ENCODE results near the gene INCA1. TPM values are rescaled to one million over a fixed set of nuclear protein-coding genes. Genes with fewer than 3 reads are reported as not detected.

Gene INCA1
- total RNA-seq, 2 experiments from 2014 or later: 0.42 to 0.54 TPM

GRCh38 chr17:4973256-4974114 is 23.8 kb downstream of the INCA1 start:
- POLR2A ChIA-PET: interaction anchor here (1.0 kb wide), 1 partner anchor 39 kb away, joined by 3 read pairs; no protein-coding TSS in a partner anchor
- DNase-seq (no peak), ATAC-seq (ENCODE audit: low read depth) (no peak)
- peaks cover 14% of the 10 kb centered on the region for H3K4me1 Mint-ChIP-seq
- H3K27me3 Mint-ChIP-seq: no peaks in the 10 kb centered on the region
- no peaks in the 10 kb centered on the region for H3K9me3 Mint-ChIP-seq
- no peak overlapping the region for H3K4me3 Mint-ChIP-seq
- H3K36me3 Mint-ChIP-seq: peaks cover 26% of the 10 kb centered on the region
- peak overlapping the region; percentile 52 for H3K27ac Mint-ChIP-seq

DNA sequence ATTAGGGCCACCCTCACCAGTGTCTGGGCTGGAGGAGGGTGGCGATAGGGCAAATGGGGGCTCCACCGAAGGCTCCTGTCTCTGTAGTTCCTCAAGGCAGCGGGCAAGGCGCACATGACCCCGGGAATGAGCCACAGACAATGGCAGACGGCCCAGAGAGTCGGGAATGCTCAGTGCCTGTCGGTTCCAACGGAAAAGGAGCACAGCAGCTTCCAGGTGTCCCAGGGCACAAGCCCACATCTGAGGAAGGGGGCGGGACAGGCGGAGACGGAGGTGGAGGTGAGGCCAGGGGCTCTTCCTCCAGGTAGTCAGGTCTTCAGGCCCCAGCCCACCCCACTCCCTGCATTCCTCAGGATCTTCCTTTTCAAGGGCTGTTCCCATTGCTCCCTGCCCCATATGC is 24.6 kb downstream of the INCA1 start:
- Mint-ChIP-seq H3K27ac (no peak overlapping the region), H3K36me3 (peaks cover 23% of the 10 kb centered on the region), H3K9me3 (no peaks in the 10 kb centered on the region), H3K4me3 (no peak overlapping the region), H3K27me3 (no peaks in the 10 kb centered on the region), H3K4me1 (peaks cover 14% of the 10 kb centered on the region)
- ATAC-seq (ENCODE audit: low read depth) (no peak), DNase-seq (no peak)
- POLR2A ChIA-PET: interaction anchor here (1.0 to 9.3 kb wide), 2 partner anchors 26 to 39 kb away, joined by 3 to 441 read pairs; partner anchors contain the start of genes ENO3, PFN1, RNF167 and SLC25A11

DNA sequence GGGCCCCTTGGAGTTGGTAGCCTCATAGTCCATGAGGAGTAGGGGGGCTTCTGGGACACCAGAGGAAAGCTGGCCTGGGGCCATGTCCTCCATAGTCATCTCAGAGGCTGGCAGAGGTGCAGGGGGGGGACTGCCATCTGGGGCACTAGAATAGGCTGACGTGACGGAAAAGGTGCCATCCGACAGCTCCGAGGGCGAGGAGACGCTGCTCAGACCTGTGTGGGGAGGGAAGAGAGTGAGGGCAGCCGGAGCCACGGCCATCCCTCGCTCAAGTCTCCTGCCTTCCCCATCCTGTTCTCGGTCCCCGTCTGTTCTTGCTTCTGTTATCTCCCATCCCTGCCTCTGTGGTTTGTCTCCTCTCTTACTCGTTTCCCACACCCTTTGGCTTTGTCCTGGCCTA is 25.0 kb downstream of the INCA1 start:
- DNase-seq: no peak
- Mint-ChIP-seq H3K4me1 (peaks cover 14% of the 10 kb centered on the region), H3K9me3 (no peaks in the 10 kb centered on the region), H3K36me3 (peaks cover 20% of the 10 kb centered on the region), H3K4me3 (no peak overlapping the region), H3K27me3 (no peaks in the 10 kb centered on the region), H3K27ac (no peak overlapping the region)
- POLR2A ChIA-PET: interaction anchor here (9.3 kb wide), 1 partner anchor 25 kb away, joined by 441 read pairs; the partner anchor contains the start of genes ENO3, PFN1, RNF167 and SLC25A11
- ATAC-seq (ENCODE audit: low read depth): no peak

DNA sequence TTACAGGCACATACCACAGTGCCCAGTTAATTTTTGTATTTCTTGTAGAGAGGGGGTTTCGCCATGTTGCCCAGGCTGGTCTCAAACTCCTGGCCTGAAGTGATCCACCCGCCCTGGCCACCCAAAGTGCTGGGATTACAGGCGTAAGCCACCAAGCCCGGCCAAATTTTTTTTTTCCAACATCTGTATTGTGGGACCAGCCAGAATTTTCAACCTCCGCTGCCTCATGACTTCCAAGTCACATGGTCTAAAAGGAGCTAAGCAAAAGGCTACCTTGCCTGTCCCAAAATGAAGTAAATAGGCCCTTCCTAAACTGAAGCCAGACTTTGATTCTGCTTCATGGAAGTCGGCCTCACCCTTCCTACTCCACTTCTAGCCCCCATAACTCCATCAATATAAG is 25.5 kb downstream of the INCA1 start:
- Mint-ChIP-seq H3K36me3 (peaks cover 19% of the 10 kb centered on the region), H3K4me3 (no peak overlapping the region), H3K27me3 (no peaks in the 10 kb centered on the region), H3K4me1 (peaks cover 14% of the 10 kb centered on the region), H3K9me3 (no peaks in the 10 kb centered on the region), H3K27ac (no peak overlapping the region)
- ATAC-seq (ENCODE audit: low read depth) (no peak), DNase-seq (no peak)
- POLR2A ChIA-PET: interaction anchor here (1.6 to 9.3 kb wide), 3 partner anchors 8 to 73 kb away, joined by 4 to 441 read pairs (median 15); partner anchors contain the start of genes C17orf107, ENO3, PFN1 and RNF167

DNA sequence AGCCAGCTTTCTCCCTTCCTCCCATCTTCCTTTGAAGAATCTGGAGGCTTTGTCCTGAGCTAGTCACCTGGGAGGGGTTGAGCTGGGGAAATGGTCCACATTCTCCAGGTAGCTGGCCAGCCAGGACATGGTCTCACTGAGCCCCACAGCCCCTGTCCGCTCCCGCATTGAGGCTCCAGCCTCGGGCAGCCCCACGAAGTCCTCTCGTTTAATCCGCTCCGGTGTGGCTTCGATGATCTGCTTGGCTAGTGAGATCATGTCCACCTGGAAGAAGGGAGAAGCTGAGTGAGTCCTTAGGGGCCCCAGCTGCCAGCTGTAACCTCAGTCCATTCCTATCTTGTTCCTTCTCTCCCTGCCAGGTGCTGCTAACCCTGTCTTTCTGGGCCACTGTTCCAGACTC is 27.0 kb downstream of the INCA1 start:
- DNase-seq: no peak
- Mint-ChIP-seq H3K36me3 (peaks cover 22% of the 10 kb centered on the region), H3K4me3 (no peak overlapping the region), H3K4me1 (peaks cover 24% of the 10 kb centered on the region), H3K27me3 (no peaks in the 10 kb centered on the region), H3K27ac (peak overlapping the region; percentile 65), H3K9me3 (no peaks in the 10 kb centered on the region)
- POLR2A ChIA-PET: interaction anchor here (1.6 to 9.3 kb wide), 3 partner anchors 9 to 71 kb away, joined by 4 to 441 read pairs (median 15); partner anchors contain the start of genes C17orf107, ENO3, PFN1 and RNF167
- no peak for ATAC-seq (ENCODE audit: low read depth)

DNA sequence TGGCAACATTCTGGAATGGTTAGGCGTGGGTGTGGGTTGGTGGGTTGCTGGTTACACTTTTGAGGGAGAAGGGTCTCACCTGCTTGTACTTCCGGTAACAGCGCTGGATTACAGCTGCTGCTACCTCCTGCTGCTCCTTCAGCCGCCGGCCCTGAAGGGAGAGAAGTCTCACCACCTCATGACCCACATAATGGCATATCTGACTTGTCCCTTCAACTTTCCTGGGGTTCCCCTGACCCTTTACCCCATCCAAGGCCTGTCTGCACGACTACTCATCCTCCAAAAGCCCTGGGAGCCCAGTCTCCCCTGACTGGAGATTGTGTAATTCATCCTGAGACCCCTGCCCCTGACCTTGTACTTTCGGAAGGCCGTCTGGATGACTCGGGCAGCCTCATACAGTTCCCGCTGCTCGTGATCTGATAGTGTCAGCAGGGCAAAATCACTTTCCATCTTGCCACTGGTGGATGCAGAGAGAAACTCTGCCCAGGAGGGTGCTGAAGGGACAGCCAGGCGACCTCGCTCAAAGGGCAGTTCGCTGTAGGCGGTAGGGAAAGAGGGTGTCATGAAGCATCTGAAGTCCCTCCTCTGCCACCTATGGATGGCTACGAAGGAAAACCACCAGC is 27.7 kb downstream of the INCA1 start:
- Mint-ChIP-seq H3K36me3 (peaks cover 23% of the 10 kb centered on the region), H3K4me3 (no peak overlapping the region), H3K27ac (no peak overlapping the region), H3K4me1 (peaks cover 25% of the 10 kb centered on the region), H3K9me3 (no peaks in the 10 kb centered on the region), H3K27me3 (no peaks in the 10 kb centered on the region)
- POLR2A ChIA-PET: interaction anchor here (1.0 to 9.3 kb wide), 3 partner anchors 10 to 23 kb away, joined by 5 to 441 read pairs (median 15); partner anchors contain the start of genes ENO3, PFN1, RNF167 and SLC25A11
- DNase-seq: no peak
- no peak for ATAC-seq (ENCODE audit: low read depth)

DNA sequence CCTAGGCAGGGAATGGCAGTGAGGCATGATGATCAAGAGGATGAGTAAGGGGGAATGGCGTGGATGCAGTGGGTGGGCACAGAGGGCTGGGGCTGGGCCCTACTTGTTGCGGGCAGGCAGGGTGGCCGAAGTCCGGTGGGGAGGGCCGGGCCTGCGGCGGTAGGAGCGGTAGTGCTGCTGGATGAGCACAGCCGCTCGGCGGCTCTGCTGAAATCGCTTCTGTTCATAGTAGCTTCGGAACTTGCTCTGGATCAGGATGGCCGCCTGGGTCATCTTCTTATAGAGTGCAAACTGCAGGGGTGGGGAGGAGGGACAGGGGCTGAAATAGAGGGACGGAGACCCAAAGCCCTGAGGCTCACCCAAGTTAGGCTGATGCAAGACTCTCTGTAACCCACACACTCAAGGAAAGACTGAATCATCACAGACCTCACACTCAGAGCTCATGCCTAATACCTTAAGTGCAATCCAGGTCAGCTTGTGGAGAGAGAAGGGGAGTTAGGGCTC is 28.2 kb downstream of the INCA1 start:
- no peak for ATAC-seq (ENCODE audit: low read depth)
- Mint-ChIP-seq H3K27ac (no peak overlapping the region), H3K4me1 (peaks cover 22% of the 10 kb centered on the region), H3K27me3 (no peaks in the 10 kb centered on the region), H3K9me3 (no peaks in the 10 kb centered on the region), H3K4me3 (no peak overlapping the region), H3K36me3 (peaks cover 23% of the 10 kb centered on the region)
- POLR2A ChIA-PET: interaction anchor here (0.5 to 9.3 kb wide), 5 partner anchors 10 to 259 kb away, joined by 3 to 441 read pairs (median 7); partner anchors contain the start of genes ARRB2, ENO3, PFN1 and RNF167
- DNase-seq: peak; percentile 44

GRCh38 chr17:4968486-4969046 is 28.8 kb downstream of the INCA1 start:
- peaks cover 20% of the 10 kb centered on the region for H3K36me3 Mint-ChIP-seq
- no peaks in the 10 kb centered on the region for H3K27me3 Mint-ChIP-seq
- POLR2A ChIA-PET: interaction anchor here (0.5 to 9.3 kb wide), 9 partner anchors 12 to 258 kb away, joined by 3 to 441 read pairs (median 7); partner anchors contain the start of genes ARRB2, CAMTA2, ENO3 and INCA1
- no peak overlapping the region for H3K27ac Mint-ChIP-seq
- no peak for DNase-seq
- no peak overlapping the region for H3K4me3 Mint-ChIP-seq
- no peak for ATAC-seq (ENCODE audit: low read depth)
- no peaks in the 10 kb centered on the region for H3K9me3 Mint-ChIP-seq
- peaks cover 17% of the 10 kb centered on the region for H3K4me1 Mint-ChIP-seq

GRCh38 chr17:4967539-4968485 is 29.5 kb downstream of the INCA1 start, which contains the start of gene SPAG7:
TSS of gene SPAG7 (minus strand) at chr17:4967817. CDS start at chr17:4967804, 13 bp downstream.
- DNase-seq: peak; percentile 96
- no peak within 1 kb of the TSS for H3K4me3 Mint-ChIP-seq
- no peak within 1 kb of the TSS for H3K27ac Mint-ChIP-seq
- POLR2A ChIA-PET: interaction anchor here (0.8 to 9.3 kb wide), 17 partner anchors 11 to 257 kb away, joined by 3 to 441 read pairs (median 4); partner anchors contain the start of genes ARRB2, C17orf107, CAMTA2 and CHRNE
- H3K4me1 Mint-ChIP-seq: peaks cover 17% of the 10 kb centered on the region
- no peaks in the 10 kb centered on the region for H3K27me3 Mint-ChIP-seq
- no peaks in the 10 kb centered on the region for H3K9me3 Mint-ChIP-seq
- H3K36me3 Mint-ChIP-seq: peaks cover 17% of the 10 kb centered on the region
- ATAC-seq (ENCODE audit: low read depth): peak; percentile 62

DNA sequence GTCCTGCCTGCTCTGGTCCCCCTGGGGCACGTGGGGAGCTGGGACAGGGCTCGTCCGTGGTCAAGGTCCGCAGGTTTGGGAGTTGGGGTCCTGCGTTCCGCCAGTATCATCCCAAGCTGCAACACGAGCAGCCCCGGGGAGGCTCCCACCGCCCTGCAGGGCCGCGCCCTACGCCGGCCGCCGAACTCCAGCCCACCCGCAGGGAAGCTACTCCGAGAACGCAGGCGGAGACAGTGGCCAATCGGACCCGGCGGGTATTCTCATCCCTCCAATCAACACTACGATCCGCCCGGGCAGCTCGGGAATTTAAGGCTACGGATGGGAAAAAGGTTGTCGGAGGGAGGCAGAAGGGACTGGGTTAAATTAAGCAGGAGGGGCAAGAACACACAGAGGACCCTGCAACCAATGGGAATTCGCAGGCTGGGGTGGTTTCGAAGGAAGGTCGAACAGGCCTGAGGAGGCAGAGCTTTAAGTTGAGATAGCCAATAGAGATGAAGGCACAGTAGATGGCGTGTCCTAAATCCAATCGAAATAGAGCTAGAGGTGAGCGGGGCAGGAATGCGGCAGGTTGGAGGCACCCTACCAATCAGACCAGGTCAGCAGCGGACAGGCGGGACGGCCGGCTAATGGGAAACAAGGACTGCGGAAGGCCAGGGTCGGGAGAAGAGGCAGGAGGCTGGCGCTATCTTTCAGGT is 30.3 kb downstream of the INCA1 start:
- H3K9me3 Mint-ChIP-seq: no peaks in the 10 kb centered on the region
- DNase-seq (peak; percentile 76), ATAC-seq (ENCODE audit: low read depth) (peak; percentile 91)
- no peak overlapping the region for H3K4me3 Mint-ChIP-seq
- POLR2A ChIA-PET: interaction anchor here (0.8 to 9.3 kb wide), 15 partner anchors 10 to 112 kb away, joined by 3 to 441 read pairs (median 5); partner anchors contain the start of genes C17orf107, CAMTA2, CHRNE and ENO3
- H3K36me3 Mint-ChIP-seq: peaks cover 17% of the 10 kb centered on the region
- peaks cover 17% of the 10 kb centered on the region for H3K4me1 Mint-ChIP-seq
- no peaks in the 10 kb centered on the region for H3K27me3 Mint-ChIP-seq
- H3K27ac Mint-ChIP-seq: no peak overlapping the region

- Mint-ChIP-seq H3K27me3 (no peaks in the 10 kb centered on the region), H3K27ac (peak overlapping the region; percentile 55), H3K36me3 (peaks cover 13% of the 10 kb centered on the region), H3K4me1 (peaks cover 11% of the 10 kb centered on the region), H3K4me3 (peak overlapping the region; percentile 20), H3K9me3 (no peaks in the 10 kb centered on the region)
- ATAC-seq (ENCODE audit: low read depth) (no peak), DNase-seq (no peak)
- POLR2A ChIA-PET: interaction anchor here (0.5 to 9.3 kb wide), 3 partner anchors 8 to 822 kb away, joined by 6 to 441 read pairs (median 17); partner anchors contain the start of genes CYB5D2, ENO3, PFN1 and RNF167
Measured at GRCh38 chr17:4965311-4965986, 31.9 kb downstream of the INCA1 start.

Data from activated naive CD8-positive, alpha-beta T cell treated with anti-CD3 and anti-CD28 coated beads, Interleukin-2, amount 10 ng/mL, durations not matched to agents 7 days and 5 days (primary cell).